ENCODE results near the gene XDH. TPM values are rescaled to one million over a fixed set of nuclear protein-coding genes. Genes with fewer than 3 reads are reported as not detected.

Gene XDH
- not detected for total RNA-seq

GRCh38 chr2:31414601-31415241, at the start of gene XDH:
XDH (minus strand) TSS chr2:31414742; CDS start chr2:31414666, 76 bp downstream.
- H3K9me3 ChIP-seq (ENCODE audit: low read depth, low read length): peaks cover 14% of the 10 kb centered on the region
- H3K27me3 ChIP-seq (ENCODE audit: insufficient read depth, low read length): no peaks in the 10 kb centered on the region
- H3K4me1 ChIP-seq (ENCODE audit: insufficient read depth, low read length): no peaks in the 10 kb centered on the region
- no peak within 1 kb of the TSS for H3K4me3 ChIP-seq (ENCODE audit: low read length)

- H3K4me3 ChIP-seq (ENCODE audit: low read length): no peak overlapping the region
- H3K4me1 ChIP-seq (ENCODE audit: insufficient read depth, low read length): no peaks in the 10 kb centered on the region
- H3K27me3 ChIP-seq (ENCODE audit: insufficient read depth, low read length): no peaks in the 10 kb centered on the region
- H3K9me3 ChIP-seq (ENCODE audit: low read depth, low read length): peaks cover 16% of the 10 kb centered on the region
Observed at GRCh38 chr2:31457651-31458050, 43.1 kb upstream of the XDH start.

GRCh38 chr2:31446848-31447247, 32.3 kb upstream of the XDH start:
- Histone ChIP-seq H3K4me1 (ENCODE audit: insufficient read depth, low read length) (no peaks in the 10 kb centered on the region), H3K27me3 (ENCODE audit: insufficient read depth, low read length) (no peaks in the 10 kb centered on the region), H3K9me3 (ENCODE audit: low read depth, low read length) (no peaks in the 10 kb centered on the region), H3K4me3 (ENCODE audit: low read length) (no peak overlapping the region)

GRCh38 chr2:31442376-31442775, 27.8 kb upstream of the XDH start:
- Histone ChIP-seq H3K27me3 (ENCODE audit: insufficient read depth, low read length) (no peaks in the 10 kb centered on the region), H3K4me3 (ENCODE audit: low read length) (no peak overlapping the region), H3K4me1 (ENCODE audit: insufficient read depth, low read length) (no peaks in the 10 kb centered on the region), H3K9me3 (ENCODE audit: low read depth, low read length) (no peaks in the 10 kb centered on the region)

- Histone ChIP-seq H3K4me1 (ENCODE audit: insufficient read depth, low read length) (no peaks in the 10 kb centered on the region), H3K9me3 (ENCODE audit: low read depth, low read length) (no peaks in the 10 kb centered on the region), H3K4me3 (ENCODE audit: low read length) (no peak overlapping the region), H3K27me3 (ENCODE audit: insufficient read depth, low read length) (no peaks in the 10 kb centered on the region)
Observed at GRCh38 chr2:31440764-31441163, 26.2 kb upstream of the XDH start.

GRCh38 chr2:31434911-31435310, 20.4 kb upstream of the XDH start:
- no peaks in the 10 kb centered on the region for H3K27me3 ChIP-seq (ENCODE audit: insufficient read depth, low read length)
- H3K4me1 ChIP-seq (ENCODE audit: insufficient read depth, low read length): no peaks in the 10 kb centered on the region
- no peak overlapping the region for H3K4me3 ChIP-seq (ENCODE audit: low read length)
- H3K9me3 ChIP-seq (ENCODE audit: low read depth, low read length): no peaks in the 10 kb centered on the region

- Histone ChIP-seq H3K9me3 (ENCODE audit: low read depth, low read length) (no peaks in the 10 kb centered on the region), H3K27me3 (ENCODE audit: insufficient read depth, low read length) (no peaks in the 10 kb centered on the region), H3K4me1 (ENCODE audit: insufficient read depth, low read length) (no peaks in the 10 kb centered on the region), H3K4me3 (ENCODE audit: low read length) (no peak overlapping the region)
Observed at GRCh38 chr2:31433541-31433940, 19.0 kb upstream of the XDH start.

- no peaks in the 10 kb centered on the region for H3K9me3 ChIP-seq (ENCODE audit: low read depth, low read length)
- no peaks in the 10 kb centered on the region for H3K27me3 ChIP-seq (ENCODE audit: insufficient read depth, low read length)
- no peak overlapping the region for H3K4me3 ChIP-seq (ENCODE audit: low read length)
- H3K4me1 ChIP-seq (ENCODE audit: insufficient read depth, low read length): no peaks in the 10 kb centered on the region
Observed at GRCh38 chr2:31430439-31431165, 16.1 kb upstream of the XDH start.

- no peaks in the 10 kb centered on the region for H3K9me3 ChIP-seq (ENCODE audit: low read depth, low read length)
- H3K4me3 ChIP-seq (ENCODE audit: low read length): no peak overlapping the region
- H3K27me3 ChIP-seq (ENCODE audit: insufficient read depth, low read length): no peaks in the 10 kb centered on the region
- no peaks in the 10 kb centered on the region for H3K4me1 ChIP-seq (ENCODE audit: insufficient read depth, low read length)
Observed at GRCh38 chr2:31429759-31430438, 15.4 kb upstream of the XDH start.

GRCh38 chr2:31429040-31429439, 14.5 kb upstream of the XDH start:
- Histone ChIP-seq H3K27me3 (ENCODE audit: insufficient read depth, low read length) (no peaks in the 10 kb centered on the region), H3K9me3 (ENCODE audit: low read depth, low read length) (no peaks in the 10 kb centered on the region), H3K4me1 (ENCODE audit: insufficient read depth, low read length) (no peaks in the 10 kb centered on the region), H3K4me3 (ENCODE audit: low read length) (no peak overlapping the region)

- H3K4me3 ChIP-seq (ENCODE audit: low read length): no peak overlapping the region
- no peaks in the 10 kb centered on the region for H3K4me1 ChIP-seq (ENCODE audit: insufficient read depth, low read length)
- H3K27me3 ChIP-seq (ENCODE audit: insufficient read depth, low read length): no peaks in the 10 kb centered on the region
- H3K9me3 ChIP-seq (ENCODE audit: low read depth, low read length): no peaks in the 10 kb centered on the region
Observed at GRCh38 chr2:31428001-31428418, 13.5 kb upstream of the XDH start.

GRCh38 chr2:31426096-31426495, 11.6 kb upstream of the XDH start:
- Histone ChIP-seq H3K4me3 (ENCODE audit: low read length) (no peak overlapping the region), H3K9me3 (ENCODE audit: low read depth, low read length) (no peaks in the 10 kb centered on the region), H3K4me1 (ENCODE audit: insufficient read depth, low read length) (no peaks in the 10 kb centered on the region), H3K27me3 (ENCODE audit: insufficient read depth, low read length) (no peaks in the 10 kb centered on the region)

GRCh38 chr2:31421634-31422033, 7.1 kb upstream of the XDH start:
- no peaks in the 10 kb centered on the region for H3K4me1 ChIP-seq (ENCODE audit: insufficient read depth, low read length)
- H3K27me3 ChIP-seq (ENCODE audit: insufficient read depth, low read length): no peaks in the 10 kb centered on the region
- no peak overlapping the region for H3K4me3 ChIP-seq (ENCODE audit: low read length)
- H3K9me3 ChIP-seq (ENCODE audit: low read depth, low read length): peaks cover 14% of the 10 kb centered on the region

GRCh38 chr2:31420936-31421335, 6.4 kb upstream of the XDH start:
- Histone ChIP-seq H3K27me3 (ENCODE audit: insufficient read depth, low read length) (no peaks in the 10 kb centered on the region), H3K4me3 (ENCODE audit: low read length) (no peak overlapping the region), H3K4me1 (ENCODE audit: insufficient read depth, low read length) (no peaks in the 10 kb centered on the region), H3K9me3 (ENCODE audit: low read depth, low read length) (peaks cover 14% of the 10 kb centered on the region)

GRCh38 chr2:31419386-31419785, 4.8 kb upstream of the XDH start:
- H3K27me3 ChIP-seq (ENCODE audit: insufficient read depth, low read length): no peaks in the 10 kb centered on the region
- H3K4me3 ChIP-seq (ENCODE audit: low read length): no peak overlapping the region
- H3K4me1 ChIP-seq (ENCODE audit: insufficient read depth, low read length): no peaks in the 10 kb centered on the region
- peaks cover 14% of the 10 kb centered on the region for H3K9me3 ChIP-seq (ENCODE audit: low read depth, low read length)

Data from mononuclear cell (primary cell).